GM21529 (cell line): ENCODE results near the gene DCAF4L1.

ENCODE experiments used
- ATAC-seq: cut with Tn5 transposase; IDR thresholded peaks from one replicate; pipeline ENCODE4 v1.9.1; 2021; ENCODE audit not compliant: unreplicated experiment

Gene DCAF4L1

DNA sequence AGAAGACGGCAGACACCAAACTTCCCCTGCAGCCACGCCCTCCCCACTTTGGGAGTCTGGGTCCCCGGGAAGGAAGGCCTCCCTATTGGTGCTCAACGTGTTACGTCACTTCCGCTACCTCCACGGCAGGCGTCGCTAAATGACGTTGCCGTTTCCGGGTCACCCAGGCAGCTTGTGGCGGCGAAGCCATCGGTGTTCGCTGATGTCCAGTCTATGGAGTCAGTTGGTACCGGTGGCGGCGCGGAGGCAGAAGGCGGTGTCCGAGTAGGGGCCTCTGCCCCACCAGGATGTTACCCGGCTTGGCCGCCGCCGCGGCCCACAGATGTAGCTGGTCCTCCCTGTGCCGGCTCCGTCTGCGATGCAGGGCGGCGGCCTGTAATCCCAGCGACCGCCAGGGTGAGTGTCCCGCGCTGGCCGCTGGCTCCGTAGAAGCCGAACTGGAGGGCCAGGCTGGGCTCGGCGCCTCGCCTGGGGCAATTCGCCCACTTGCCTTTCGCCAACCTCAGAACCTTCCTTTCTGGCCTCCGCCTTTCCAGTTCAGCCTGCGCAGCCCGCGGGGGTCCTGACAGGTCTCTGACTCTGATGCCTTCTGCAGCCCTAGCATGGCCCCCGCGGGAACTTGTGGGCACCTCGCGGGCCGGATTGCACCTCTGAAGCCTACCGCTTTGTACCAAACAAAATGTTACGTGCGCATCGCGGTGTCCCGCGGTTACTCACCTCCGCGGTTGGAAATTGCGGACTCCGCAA is 9.0 kb downstream of the DCAF4L1 start, which contains the start of gene SLC30A9:
Gene SLC30A9 (plus strand): TSS at position 166 of the 747 bp plus-strand sequence. CDS start 122 bp downstream, at position 288.
- ATAC-seq, result peak; percentile 99

DNA sequence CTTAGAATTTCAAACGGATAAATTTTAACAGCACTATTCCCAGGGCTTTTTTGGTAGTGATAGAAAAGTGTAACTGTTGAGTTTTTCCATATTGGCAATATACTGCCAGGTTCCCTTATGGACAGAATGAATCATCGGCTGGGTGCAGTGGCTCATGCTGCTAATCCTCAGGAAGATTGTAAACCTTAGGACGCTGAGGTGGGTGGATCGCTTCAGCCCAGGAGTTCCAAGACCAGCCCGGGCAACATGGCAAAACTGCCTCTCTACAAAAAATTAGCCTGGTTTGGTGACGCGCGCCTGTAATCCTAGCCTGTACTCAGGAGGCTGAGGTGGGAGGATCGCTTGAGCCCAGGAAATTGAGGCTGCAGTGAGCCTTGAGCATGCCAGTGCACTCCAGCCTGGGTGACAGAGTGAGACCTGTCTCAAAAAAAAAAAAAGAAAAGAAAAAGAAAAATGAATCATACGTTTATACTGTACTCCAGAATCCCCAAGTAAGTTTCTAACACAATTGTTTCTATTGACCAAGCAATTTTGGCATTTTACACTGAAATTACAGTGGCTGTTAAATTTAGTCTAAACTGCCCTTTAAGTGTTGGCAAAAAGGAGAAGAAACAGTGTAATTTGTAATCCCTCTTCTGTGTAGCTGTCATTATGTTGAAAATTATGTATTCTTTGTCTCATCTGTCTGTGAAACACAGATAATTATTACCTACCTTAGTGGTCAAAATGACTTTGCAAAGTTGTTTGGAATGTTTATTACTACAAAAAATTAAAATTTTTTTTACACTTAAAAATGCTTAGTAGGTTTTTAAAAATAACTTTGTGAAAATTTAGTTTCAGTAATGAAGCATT is 10.6 kb downstream of the DCAF4L1 start:
- ATAC-seq, result no peak

DNA sequence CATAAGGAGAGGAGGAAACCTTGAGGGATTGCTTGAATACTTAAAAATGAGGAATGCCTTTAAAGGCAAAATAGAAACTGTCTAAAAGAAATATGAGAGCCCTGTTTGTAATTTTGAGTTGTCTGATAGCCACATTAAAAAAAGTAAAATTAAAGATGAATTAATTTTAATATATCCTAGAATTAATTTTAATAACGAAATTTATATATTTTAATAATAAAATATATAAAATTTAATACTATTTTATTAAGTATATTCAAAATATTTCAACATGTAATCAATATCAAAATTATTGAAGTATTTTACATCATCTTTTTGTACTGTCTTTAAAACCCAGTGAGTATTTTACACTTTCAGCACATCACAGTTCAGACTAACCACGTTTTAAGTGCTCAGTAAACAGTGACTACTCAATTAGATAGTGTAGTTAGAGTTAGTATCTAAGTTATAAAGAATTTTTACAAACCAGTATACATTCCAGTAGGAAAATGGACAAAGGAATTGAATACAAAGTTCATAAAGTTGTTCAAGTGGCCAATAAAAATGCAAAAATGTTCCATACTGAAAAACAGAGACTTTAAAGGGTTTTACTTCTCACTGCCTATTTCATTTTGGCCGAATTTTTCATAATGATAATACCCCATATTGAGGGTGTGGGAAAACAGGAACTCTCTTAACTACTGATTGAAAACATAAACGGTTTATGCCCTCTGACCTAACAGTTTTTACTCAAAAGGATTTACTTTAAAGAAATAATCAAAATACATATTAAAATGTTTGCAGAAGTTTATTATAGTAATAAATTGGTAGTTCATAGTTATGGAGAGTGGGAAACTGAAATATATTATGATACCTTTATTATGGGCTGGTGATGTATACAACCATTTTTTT is 11.7 kb downstream of the DCAF4L1 start:
- ATAC-seq, result no peak

DNA sequence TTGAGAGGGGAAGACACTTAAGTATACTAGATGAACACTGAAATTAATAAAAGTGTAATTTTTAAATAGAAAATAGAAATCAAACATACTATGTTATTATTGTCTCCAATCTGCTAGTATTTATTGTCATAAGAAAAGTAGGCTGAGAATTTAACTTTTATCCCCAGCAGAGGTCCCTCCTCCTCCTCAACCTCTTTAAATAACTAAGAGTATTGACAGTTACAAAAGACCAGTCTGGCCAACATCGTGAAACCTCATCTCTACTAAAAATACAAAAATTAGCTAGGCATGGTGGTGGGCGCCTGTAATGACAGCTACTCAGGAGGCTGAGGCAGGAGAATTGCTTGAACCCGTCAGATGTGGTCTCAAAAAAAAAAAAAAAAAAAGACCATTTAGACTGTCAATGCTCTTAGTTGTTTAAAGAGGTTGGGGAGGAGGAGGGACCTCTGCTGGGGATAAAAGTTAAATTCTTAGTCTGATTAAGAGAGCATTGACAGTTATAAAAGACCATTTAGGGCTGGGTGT is 13.0 kb downstream of the DCAF4L1 start:
- no peak for ATAC-seq

DNA sequence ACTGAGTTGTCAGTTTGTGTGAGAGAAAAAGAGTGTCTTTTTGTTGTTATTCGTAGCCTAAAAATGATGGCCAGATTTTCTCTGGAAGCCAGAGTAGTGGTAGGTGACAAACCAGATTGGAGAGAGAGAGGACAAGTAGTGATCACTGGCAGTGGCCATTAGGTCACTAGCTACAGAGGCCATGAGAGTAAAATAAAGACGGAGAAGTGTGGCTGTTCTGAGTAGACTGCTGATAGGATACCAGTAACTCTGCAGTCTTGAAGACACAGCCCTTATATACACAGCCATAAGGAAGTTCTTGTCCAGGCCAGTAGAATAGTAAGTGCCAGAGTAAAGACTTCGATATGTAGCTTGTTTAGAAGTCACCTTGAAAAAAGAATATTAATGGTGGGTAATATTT is 16.5 kb downstream of the DCAF4L1 start:
- ATAC-seq, result no peak

DNA sequence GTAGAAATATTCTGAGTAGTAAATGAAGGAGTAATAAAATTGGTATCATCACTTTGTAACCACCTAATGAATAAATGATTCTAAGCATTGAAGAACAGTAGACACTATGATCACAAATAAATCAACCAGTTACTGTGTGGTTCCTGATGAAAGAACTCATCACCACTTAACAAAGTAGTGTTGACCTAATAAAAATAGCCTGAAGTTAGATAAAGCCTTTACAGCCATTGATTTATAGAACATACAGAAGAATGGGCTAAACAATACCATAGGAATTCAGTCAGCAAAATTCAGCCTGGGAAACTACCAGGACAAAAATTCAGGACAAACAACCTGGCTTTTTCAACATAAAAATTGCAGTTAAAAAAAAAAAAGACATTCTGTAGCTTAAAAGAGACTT is 17.8 kb downstream of the DCAF4L1 start:
- ATAC-seq, result no peak

DNA sequence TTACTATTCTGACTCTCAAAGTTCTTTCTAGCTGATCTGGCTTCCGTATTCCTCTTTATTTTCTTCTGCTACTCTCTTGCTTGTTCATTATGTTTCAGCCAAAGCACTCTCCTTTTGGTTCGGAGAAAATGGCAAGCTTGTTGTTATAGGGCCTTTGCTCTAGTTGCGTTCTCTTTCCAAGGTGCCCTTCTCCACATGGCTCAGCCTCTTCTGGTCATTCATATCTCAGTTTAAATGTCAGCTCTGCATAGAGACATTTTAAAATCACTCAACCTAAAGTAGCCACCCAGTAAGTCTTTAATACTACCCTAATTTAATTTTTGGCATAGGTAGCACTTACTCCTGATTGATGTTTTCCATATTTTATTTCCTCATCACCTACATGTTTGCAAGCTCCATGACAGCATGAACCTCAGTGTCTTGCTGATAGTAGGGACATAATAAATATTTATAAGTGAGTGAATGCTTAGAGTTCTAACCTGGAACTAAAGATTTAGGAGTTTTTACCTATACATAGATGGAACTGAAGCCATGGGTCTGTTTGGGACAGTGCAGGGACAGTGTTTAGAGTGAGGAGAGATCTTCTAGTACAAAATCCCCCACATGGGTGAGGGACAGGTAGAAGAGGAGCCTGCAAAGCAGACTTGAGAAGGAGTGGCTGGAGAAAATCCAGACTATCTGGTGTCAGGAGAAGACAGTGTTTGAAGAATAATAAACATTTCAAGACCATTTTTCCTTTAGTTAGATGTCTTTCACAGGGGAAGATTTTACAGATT is 26.6 kb downstream of the DCAF4L1 start:
- ATAC-seq, result no peak

DNA sequence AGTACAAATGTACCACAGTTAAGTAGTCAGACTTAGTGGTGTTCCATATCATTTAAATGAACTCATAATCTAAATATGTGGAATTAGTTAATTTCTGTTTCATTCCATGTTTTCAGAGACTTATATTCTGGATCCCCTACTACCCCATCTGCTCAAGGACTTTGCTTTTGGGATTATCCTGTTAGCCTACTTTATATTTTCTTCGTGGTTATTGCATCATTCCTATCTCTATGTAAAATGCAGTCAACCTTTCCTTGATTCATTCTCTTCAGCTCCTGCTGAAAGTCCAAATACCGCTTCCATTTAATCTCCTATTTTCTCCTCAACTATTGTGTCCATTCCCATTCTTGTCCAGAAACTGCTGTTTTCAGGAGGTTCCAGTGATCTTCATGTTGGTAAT is 33.9 kb downstream of the DCAF4L1 start:
- no peak for ATAC-seq

DNA sequence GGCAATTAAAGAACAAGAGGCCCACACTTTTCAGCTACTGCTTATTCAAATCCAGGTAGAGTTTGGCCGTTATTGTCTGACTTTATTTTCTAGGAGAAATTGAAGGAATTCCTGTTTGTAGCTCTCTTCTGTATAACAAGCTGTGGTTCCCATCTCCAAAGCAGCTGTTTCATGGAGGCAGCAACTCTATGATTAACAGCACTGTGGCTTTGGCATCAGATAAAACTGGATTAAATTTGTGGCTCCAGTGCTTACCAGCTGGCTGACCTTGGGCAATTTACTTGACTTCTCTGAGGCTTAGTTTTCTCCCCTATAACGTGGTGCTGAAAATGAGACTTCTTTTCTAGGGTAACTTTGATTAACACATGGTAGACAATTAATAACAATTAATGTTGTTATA is 36.9 kb downstream of the DCAF4L1 start:
- no peak for ATAC-seq
